Stimulated activated CD4-positive, alpha-beta T cell treated with anti-CD3 and anti-CD28 coated beads, Interleukin-1b, Interleukin-23, amount 100 ng/mL, for 24 hours (primary cell): ENCODE results near the gene FAM24B.

ENCODE experiments used
- DNase-seq, 4 experiments: peaks; one replicate each; pipeline ENCODE4 v3.0.0-alpha.2; 2020; ENCODE audit warnings: low read depth in 4 of 4, low spot score in 1 of 4

Gene FAM24B

DNA sequence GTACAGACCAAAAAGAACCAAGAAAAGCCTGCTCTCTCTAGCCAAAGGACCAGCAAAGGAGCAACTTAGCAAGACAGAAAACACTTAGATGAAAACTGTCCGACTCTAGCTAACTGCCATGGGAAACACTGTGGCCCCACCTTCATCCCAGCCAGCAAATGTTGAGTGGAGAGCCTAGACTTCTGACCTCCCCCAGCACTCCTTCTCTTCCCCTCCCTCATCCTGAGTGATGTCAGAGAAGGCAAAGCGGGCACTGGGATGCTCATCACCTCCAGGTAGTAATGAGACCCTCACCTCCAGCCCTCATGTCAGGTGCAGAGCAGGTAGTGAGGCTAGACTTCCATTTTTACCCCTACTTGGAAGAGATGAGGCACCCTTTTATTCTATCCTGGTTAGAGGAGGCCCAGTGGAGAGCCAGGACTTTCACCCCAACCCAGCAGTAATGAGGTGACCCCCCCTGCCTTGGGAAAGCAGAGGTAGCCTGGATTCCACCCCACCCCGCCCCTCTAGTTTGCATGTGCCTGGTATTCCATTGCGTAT, 50.6 kb downstream of the FAM24B start:
- DNase-seq = no peak

DNA sequence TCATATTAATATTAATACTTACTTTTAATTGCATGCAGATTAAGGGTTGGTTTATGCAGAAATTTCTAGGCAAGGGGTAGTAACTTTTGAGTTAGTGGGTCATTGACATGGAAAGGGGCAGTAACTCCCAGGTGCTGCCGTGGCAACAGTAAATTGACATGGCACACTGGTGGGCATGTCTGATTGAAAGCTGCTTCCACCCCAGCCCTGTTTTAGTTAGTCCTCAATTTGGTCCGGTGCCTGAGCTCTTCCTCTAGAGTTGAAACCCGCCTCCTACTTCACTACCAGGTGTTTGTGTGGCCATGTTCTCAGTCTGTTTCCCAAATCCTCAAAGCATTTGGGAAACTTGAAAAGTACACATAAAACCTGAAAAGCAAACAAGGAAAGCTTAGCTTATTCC, 52.1 kb downstream of the FAM24B start:
- no peak for DNase-seq

DNA sequence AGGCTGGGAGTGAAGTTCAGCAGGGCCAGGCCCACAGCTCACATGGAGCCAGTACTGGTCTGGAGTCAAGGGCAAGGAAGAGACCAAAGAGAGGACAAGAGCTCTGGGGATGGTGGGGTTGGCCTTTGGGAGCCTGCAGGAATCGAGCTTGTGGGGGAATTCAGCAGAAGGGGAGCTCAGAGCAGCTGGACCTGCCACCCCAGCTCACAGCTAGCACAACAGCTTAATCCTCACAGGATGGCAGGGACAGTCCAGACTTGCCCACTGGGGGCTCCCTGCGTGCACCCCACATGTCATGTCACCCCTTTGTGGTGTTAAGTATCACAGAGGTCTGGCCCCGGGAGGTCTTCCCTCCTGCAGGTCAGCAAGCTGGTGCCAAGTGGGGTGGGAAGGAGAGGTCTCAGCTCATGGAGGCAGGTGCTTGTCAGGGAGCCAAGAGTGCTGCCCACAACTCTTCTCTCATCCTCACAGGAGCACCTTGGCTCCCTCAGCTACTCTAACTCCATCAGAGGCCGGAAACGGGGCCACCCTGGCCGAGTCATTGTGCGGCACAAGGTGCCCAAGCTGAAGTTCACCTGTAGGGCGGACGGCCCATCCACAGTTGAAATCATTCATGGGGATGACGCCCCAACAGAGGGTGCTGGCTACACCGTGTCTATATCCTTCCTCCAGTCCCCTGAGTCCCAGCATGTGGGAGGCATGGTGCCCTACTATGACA, 56.2 kb downstream of the FAM24B start:
- DNase-seq = no peak

DNA sequence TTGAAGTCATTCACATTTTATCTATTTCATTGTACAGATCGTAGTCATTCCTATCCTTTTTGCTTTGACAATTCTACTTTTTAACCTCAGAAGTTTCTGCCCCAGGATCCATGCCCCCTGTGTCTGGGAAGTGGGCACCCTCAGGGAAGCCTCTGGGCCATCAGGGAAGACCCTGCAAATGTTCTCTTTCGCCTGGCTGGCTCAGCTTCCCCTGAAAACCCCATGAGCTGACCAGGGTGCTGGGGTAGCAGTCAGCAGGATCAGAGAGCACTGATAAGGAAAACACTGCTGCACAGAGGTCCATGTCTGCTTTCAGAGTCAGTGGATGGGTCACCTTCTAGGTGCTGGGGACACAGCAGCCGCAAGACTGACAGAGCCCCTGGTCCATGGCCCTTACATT, 57.6 kb downstream of the FAM24B start:
- no peak for DNase-seq

DNA sequence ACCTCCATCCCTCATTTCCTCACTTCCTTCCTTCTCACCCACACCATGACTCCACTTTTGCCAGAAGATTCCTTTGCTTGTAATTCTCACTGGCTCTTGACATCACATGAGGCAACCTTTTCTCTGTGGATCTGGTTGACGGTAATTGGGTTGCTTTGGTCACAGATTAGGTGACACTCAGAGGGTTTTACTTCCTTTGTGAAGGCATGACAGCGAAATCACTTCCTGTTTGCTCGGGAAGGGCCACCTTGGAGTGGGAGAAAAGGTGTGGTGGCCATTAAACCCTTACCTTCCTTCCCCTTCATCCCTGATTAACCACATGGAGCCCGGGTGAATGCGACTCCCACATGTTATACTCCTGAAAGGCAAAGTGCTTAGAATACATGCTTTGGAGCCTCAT, 63.9 kb downstream of the FAM24B start:
- DNase-seq = no peak

- DNase-seq = no peak
Measured at GRCh38 chr10:122814493-122814892, 64.9 kb downstream of the FAM24B start.

GRCh38 chr10:122812751-122813150, 66.6 kb downstream of the FAM24B start:
- DNase-seq = no peak

DNA sequence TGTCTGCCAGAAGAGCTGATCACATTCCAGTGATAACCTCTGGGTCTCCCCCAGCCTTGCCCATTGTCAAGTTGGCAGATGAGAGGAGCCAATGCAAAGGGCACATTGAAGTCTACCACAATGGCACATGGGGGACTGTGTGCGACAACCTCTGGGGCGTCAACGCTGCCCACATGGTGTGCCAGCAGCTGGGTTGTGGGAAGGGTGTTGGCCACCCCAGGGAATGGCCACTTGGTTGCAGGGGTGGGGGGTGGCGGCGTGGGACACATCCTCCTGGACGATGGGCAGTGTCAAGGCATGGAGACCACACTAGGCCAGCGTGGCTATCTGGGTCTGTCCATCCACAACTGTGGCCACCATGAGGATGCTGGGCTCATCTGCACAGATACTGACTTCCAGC, 77.1 kb downstream of the FAM24B start:
- DNase-seq = no peak
